B cell (primary cell): ENCODE results near the gene VIPAS39. TPM values are rescaled to one million over a fixed set of nuclear protein-coding genes. Genes with fewer than 3 reads are reported as not detected.
A peak's percentile ranks its signal among the peaks of the same experiment; 100 is the strongest.

ENCODE experiments used
- ATAC-seq: fragments of 200-7000 bp; cut with Tn5 transposase; one replicate; pipeline ENCODE4 v1.10.0; 2021; ENCODE audit warnings: low read depth, mild to moderate bottlenecking, moderate number of reproducible peaks, moderate library complexity
- CTCF ChIA-PET: fragments of 350-600 bp; sonication (Branson Sonifier 250); formaldehyde crosslinking; loops from one replicate; lab custom pipeline; 2021; ENCODE audit warnings: antibody characterized with exemption, inconsistent platforms; lab: Charles Lee
- POLR2A ChIA-PET: fragments of 350-600 bp; sonication (Branson Sonifier 250); formaldehyde crosslinking; loops from one replicate; lab custom pipeline; 2021; ENCODE audit warnings: antibody characterized with exemption; lab: Charles Lee
- DNase-seq: peaks from one replicate; pipeline ENCODE4 v3.0.0; 2013
- H2AFZ ChIP-seq: 2 replicates; pipeline ENCODE4 v1.6.1; 2012; ENCODE audit warnings: mild to moderate bottlenecking, low read depth, low read length; ENCODE audit not compliant: insufficient read depth, poor library complexity, severe bottlenecking
- H3K27ac ChIP-seq, 2 donors: 1 replicate in 1 of 2; 2 replicates in 1 of 2; pipeline ENCODE4 v1.5.1; 2012 to 2013; ENCODE audit warnings: low read length in 2 of 2, mild to moderate bottlenecking in 2 of 2, moderate library complexity in 1 of 2
- H3K27me3 ChIP-seq, 4 experiments: fragments of 200-600 bp in 1 of 4; sonication (generic) in 1 of 4; replicated peaks in 1 of 4; 1 replicate in 2 of 4; 2 replicates in 2 of 4; pipeline versions ENCODE4 v1.6.1 to v1.7.0; 2013 to 2016; ENCODE audit warnings: low read length in 3 of 4, mild to moderate bottlenecking in 2 of 4, mixed read lengths in 1 of 4, moderate library complexity in 1 of 4; ENCODE audit not compliant: insufficient read depth in 4 of 4, control insufficient read depth in 3 of 4; ENCODE audit errors: control extremely low read depth in 1 of 4
- H3K36me3 ChIP-seq, 2 experiments: replicated peaks in 1 of 2; 1 replicate in 1 of 2; 2 replicates in 1 of 2; pipeline versions ENCODE4 v1.6.1 to v1.7.1; 2013; ENCODE audit warnings: low read length in 1 of 2; ENCODE audit not compliant: insufficient read depth in 2 of 2, control insufficient read depth in 1 of 2; ENCODE audit errors: control extremely low read depth in 1 of 2, extremely low read depth in 1 of 2
- H3K4me1 ChIP-seq, 2 donors: fragments of 200-600 bp in 1 of 2; sonication (generic) in 1 of 2; 1 replicate in 1 of 2; 2 replicates in 1 of 2; pipeline versions ENCODE4 v1.5.1 to v1.6.1; 2013 to 2017; ENCODE audit warnings: low read length in 2 of 2; ENCODE audit not compliant: control insufficient read depth in 2 of 2, insufficient read depth in 2 of 2
- H3K4me2 ChIP-seq: replicated peaks from 2 replicates; pipeline ENCODE3; 2012; ENCODE audit warnings: mild to moderate bottlenecking, low read depth, low read length; ENCODE audit not compliant: poor library complexity, severe bottlenecking
- H3K4me3 ChIP-seq, 5 experiments: fragments of 200-600 bp in 1 of 5; sonication (generic) in 1 of 5; 1 replicate in 3 of 5; 2 replicates in 2 of 5; pipeline versions ENCODE4 v1.5.1 to v1.7.0; 2011 to 2016; ENCODE audit warnings: low read length in 4 of 5, mild to moderate bottlenecking in 4 of 5, low read depth in 2 of 5, control low read depth in 1 of 5, moderate library complexity in 1 of 5; ENCODE audit not compliant: insufficient read depth in 1 of 5; ENCODE audit errors: control extremely low read depth in 1 of 5, extremely low read depth in 1 of 5
- H3K79me2 ChIP-seq: fragments of 200-600 bp; sonication (generic); one replicate; pipeline ENCODE4 v1.6.0; 2016; ENCODE audit warnings: low read length; ENCODE audit not compliant: control insufficient read depth, insufficient read depth
- H3K9ac ChIP-seq: fragments of 200-600 bp; sonication (generic); 2 replicates; pipeline ENCODE4 v1.6.1; 2017; ENCODE audit warnings: mild to moderate bottlenecking, low read length, moderate library complexity
- H3K9me3 ChIP-seq, 3 donors: one replicate each; pipeline versions ENCODE4 v1.6.1 to v1.7.1; 2013; ENCODE audit warnings: low read length in 2 of 3; ENCODE audit not compliant: control insufficient read depth in 2 of 3, insufficient read depth in 1 of 3; ENCODE audit errors: control extremely low read depth in 1 of 3
- H4K20me1 ChIP-seq: 2 replicates; pipeline ENCODE4 v1.6.0; 2012; ENCODE audit warnings: mild to moderate bottlenecking, low read length; ENCODE audit not compliant: insufficient read depth, control insufficient read depth, poor library complexity, severe bottlenecking
- H3K27ac Mint-ChIP-seq: one replicate; pipeline ENCODE4 v1.8.0; 2021; ENCODE audit warnings: mixed read lengths
- H3K27me3 Mint-ChIP-seq: one replicate; pipeline ENCODE4 v1.8.0; 2021; ENCODE audit warnings: mixed read lengths
- H3K4me1 Mint-ChIP-seq: one replicate; pipeline ENCODE4 v1.8.0; 2021; ENCODE audit warnings: mixed read lengths
- H3K4me3 Mint-ChIP-seq: one replicate; pipeline ENCODE4 v1.8.0; 2021; ENCODE audit warnings: mixed read lengths
- H3K9me3 Mint-ChIP-seq: one replicate; pipeline ENCODE4 v1.8.0; 2022; ENCODE audit warnings: mixed read lengths; ENCODE audit not compliant: insufficient read depth
- CTCF ChIP-seq: fragments of 200-600 bp; IDR thresholded peaks from one replicate; pipeline ENCODE4 v1.8.0; 2022; ENCODE audit warnings: antibody characterized with exemption, mild to moderate bottlenecking
- EZH2 ChIP-seq: IDR thresholded peaks from 2 replicates; pipeline ENCODE4 v1.6.1; 2012; ENCODE audit warnings: borderline replicate concordance, low read depth, mild to moderate bottlenecking, moderate library complexity, low read length; ENCODE audit not compliant: insufficient read depth, poor library complexity, severe bottlenecking
- WGBS: methylation state at CpG from one replicate; pipeline ENCODE4 v1.1.5; 2013; ENCODE audit warnings: missing lambda C conversion rate; ENCODE audit not compliant: insufficient coverage; 5-methylcytosine and 5-hydroxymethylcytosine counted together
- intact Hi-C: fragments of 100-400 bp; cut with micrococcal nuclease; formaldehyde crosslinking; loops from one replicate; pipeline ENCODE4 v1.10.0; 2022
- polyA plus RNA-seq: library from polyadenylated mRNA; depleted of rRNA; stranded (reverse); fragments of >200 nt; gene quantifications from 2 replicates; pipeline ENCODE4 v1.2.3, GENCODE V29; 2012
- total RNA-seq, 2 donors: library from RNA; stranded (reverse); fragments of 120-200 nt in 1 of 2; gene quantifications; 1 replicate in 1 of 2; 2 replicates in 1 of 2; pipeline versions ENCODE4 v1.2.3 to v1.2.4, GENCODE V29; 2013 to 2022

VIPAS39 gene
- total and polyA plus RNA-seq, 2 donors (not counting 1 experiment from before 2014, with no cell fraction given), result 17.4 to 25.9 TPM

- Histone ChIP-seq H3K27ac (peak overlapping the region in 1 of 2 donors; percentile 91), H4K20me1 (peaks cover 46% of the 10 kb centered on the region), H3K36me3 (peaks cover 7 to 43% of the 10 kb centered on the region in 2 experiments), H3K9ac (peak overlapping the region; percentile 91), H3K27me3 (no peaks in the 10 kb centered on the region), H3K9me3 (no peaks in the 10 kb centered on the region), H3K4me2 (peak overlapping the region; percentile 89), H3K79me2 (peaks cover 55% of the 10 kb centered on the region), H2AFZ (peak overlapping the region; percentile 98), H3K4me3 (peak overlapping the region; percentile 51 to 99 (median 82)), H3K4me1 (peaks cover 21 to 24% of the 10 kb centered on the region in 2 donors)
- 59% methylated on average over 11 of the region's 13 CpGs for WGBS
- Mint-ChIP-seq H3K4me3 (peak overlapping the region; percentile 100), H3K9me3 (no peaks in the 10 kb centered on the region), H3K27ac (peak overlapping the region; percentile 99), H3K4me1 (peaks cover 39% of the 10 kb centered on the region), H3K27me3 (no peaks in the 10 kb centered on the region)
- peak; percentile 72 for DNase-seq
- ChIA-PET POLR2A (interaction anchor here (2.0 kb wide), 1 partner anchor 82 kb away, joined by 9 read pairs; the partner anchor contains the start of genes SAMD15 and TMED8), CTCF (interaction anchor here (0.6 to 4.3 kb wide), 13 partner anchors 23 to 310 kb away, joined by 3 to 20 read pairs (median 5); partner anchors contain the start of genes GSTZ1 and POMT2)
- TF ChIP-seq EZH2, result no peak
- TF ChIP-seq CTCF, result peak; percentile 71
- no peak for ATAC-seq
- intact Hi-C loops, result loop anchor here (2.0 to 5.0 kb wide), 4 partner anchors 92 to 497 kb away; no protein-coding TSS in a partner anchor
Observed at GRCh38 chr14:77459072-77459723, 1.8 kb upstream of the VIPAS39 start.
